GM12878 (cell line): Measurements from ENCODE around the gene METTL23. TPM values are rescaled to one million over a fixed set of nuclear protein-coding genes. Genes with fewer than 3 reads are reported as not detected.

Source experiments
- ATAC-seq: fragments of 200-7000 bp; cut with Tn5 transposase; 3 replicates; pipeline ENCODE4 v1.9.1; 2020; ENCODE audit warnings: mild to moderate bottlenecking, moderate library complexity
- BruUV-seq: library from RNA; stranded (reverse); fragments of 400-500 nt; replicated peaks from 2 replicates; lab custom pipeline; 2021; lab: Mats Ljungman, UMichigan
- CTCF ChIA-PET: fragments of 300-600 bp; sonication (Branson Sonifier 250); formaldehyde crosslinking; extraction: SDS; loops from one replicate; lab custom pipeline; 2021; ENCODE audit warnings: inconsistent platforms; lab: Yijun Ruan, JAX
- POLR2A ChIA-PET: fragments of 350-600 bp; formaldehyde crosslinking; extraction: SDS; loops from one replicate; lab custom pipeline; 2021; ENCODE audit warnings: inconsistent platforms; lab: Charles Lee
- RAD21 ChIA-PET: fragments of 300-600 bp; sonication (Branson Sonifier 250); formaldehyde crosslinking; loops from one replicate; lab custom pipeline; 2023; ENCODE audit warnings: antibody characterized with exemption; ENCODE audit not compliant: unreplicated experiment; lab: Charles Lee
- SMC1A ChIA-PET: fragments of 300-600 bp; sonication (Branson Sonifier 250); formaldehyde crosslinking; loops from one replicate; lab custom pipeline; 2023; ENCODE audit not compliant: unreplicated experiment, uncharacterized antibody; lab: Charles Lee
- DNase-seq: peaks from one replicate; pipeline ENCODE4 v3.0.0-alpha.2; 2011; ENCODE audit warnings: low read depth, low spot score
- FAIRE-seq: peaks from 3 replicates; lab custom pipeline; 2011; peaks lifted over from hg19 to GRCh38; lab: Jason Lieb, UNC
- H2AFZ ChIP-seq: 2 replicates; pipeline ENCODE4 v1.6.0; 2011; ENCODE audit warnings: low read depth, low read length, control low read depth; ENCODE audit not compliant: control insufficient read depth
- H3K27ac ChIP-seq: 2 replicates; pipeline ENCODE4 v1.5.1; 2011; ENCODE audit warnings: control low read depth; ENCODE audit not compliant: control insufficient read depth, insufficient read depth
- H3K27me3 ChIP-seq, 2 experiments: replicated peaks in 1 of 2; 2 replicates each; pipeline versions ENCODE4 v1.6.0 to v1.6.1; 2011; ENCODE audit warnings: low read length in 1 of 2; ENCODE audit not compliant: control insufficient read depth in 2 of 2, insufficient read depth in 2 of 2
- H3K36me3 ChIP-seq, 2 experiments: 2 replicates each; pipeline ENCODE4 v1.5.1; 2011; ENCODE audit warnings: low read length in 1 of 2; ENCODE audit not compliant: control insufficient read depth in 2 of 2, insufficient read depth in 2 of 2
- H3K4me1 ChIP-seq: 2 replicates; pipeline ENCODE4 v1.6.1; 2011; ENCODE audit warnings: mild to moderate bottlenecking, low read length, moderate library complexity, mixed read lengths; ENCODE audit not compliant: control insufficient read depth, insufficient read depth
- H3K4me2 ChIP-seq: 2 replicates; pipeline ENCODE4 v1.6.0; 2011; ENCODE audit warnings: control low read depth; ENCODE audit not compliant: control insufficient read depth, insufficient read depth
- H3K4me3 ChIP-seq: fragments of 200-600 bp; sonication (generic); 2 replicates; pipeline ENCODE4 v1.5.1; 2016
- H3K79me2 ChIP-seq: 2 replicates; pipeline ENCODE4 v1.6.0; 2011; ENCODE audit warnings: low read length; ENCODE audit not compliant: control insufficient read depth, insufficient read depth
- H3K9ac ChIP-seq: 2 replicates; pipeline ENCODE4 v1.8.0; 2011; ENCODE audit warnings: low read length, control low read depth, mixed read lengths; ENCODE audit not compliant: control insufficient read depth, insufficient read depth
- H3K9me3 ChIP-seq: replicated peaks from 3 replicates; pipeline ENCODE4 v1.5.1; 2011; ENCODE audit warnings: mild to moderate bottlenecking, low read length; ENCODE audit not compliant: control insufficient read depth, insufficient read depth
- H4K20me1 ChIP-seq: 2 replicates; pipeline ENCODE4 v1.6.0; 2011; ENCODE audit not compliant: control insufficient read depth, insufficient read depth
- ATF7 ChIP-seq: fragments of 450-650 bp; IDR thresholded peaks from 2 replicates; pipeline ENCODE4 v1.6.1; 2016; ENCODE audit warnings: low read depth, mild to moderate bottlenecking
- EP300 ChIP-seq, 2 experiments: fragments of 150-350 bp in 1 of 2; IDR thresholded peaks; 2 replicates each; pipeline ENCODE4 v1.6.1; 2011 to 2012; ENCODE audit warnings: low read depth in 2 of 2, low read length in 2 of 2, borderline replicate concordance in 1 of 2, improper control_type of control experiment in 1 of 2, inconsistent platforms in 1 of 2; ENCODE audit not compliant: control insufficient read depth in 1 of 2
- ETV6 ChIP-seq, 2 experiments: fragments of 450-650 bp in 1 of 2; IDR thresholded peaks in 1 of 2; conservative IDR thresholded peaks in 1 of 2; 2 replicates each; pipeline ENCODE4 v1.6.1; 2014; ENCODE audit warnings: antibody characterized with exemption in 1 of 2, borderline replicate concordance in 1 of 2, low read depth in 1 of 2, mild to moderate bottlenecking in 1 of 2, moderate library complexity in 1 of 2
- FOXM1 ChIP-seq: IDR thresholded peaks from 2 replicates; pipeline ENCODE4 v1.6.1; 2012; ENCODE audit warnings: low read depth, mild to moderate bottlenecking, inconsistent platforms, low read length, moderate library complexity
- HDAC6 ChIP-seq: fragments of 200-600 bp; sonication (generic); IDR thresholded peaks from one replicate; pipeline ENCODE4 v1.8.0; 2017; ENCODE audit warnings: antibody characterized with exemption; ENCODE audit not compliant: unreplicated experiment
- IKZF2 ChIP-seq, 2 experiments: fragments of 450-650 bp; IDR thresholded peaks; 2 replicates each; pipeline ENCODE4 v1.6.1; 2017; ENCODE audit warnings: mild to moderate bottlenecking in 2 of 2, moderate library complexity in 2 of 2
- KAT2A ChIP-seq: conservative IDR thresholded peaks from 2 replicates; pipeline ENCODE4 v1.6.1; 2011; ENCODE audit warnings: low read depth, low read length; ENCODE audit not compliant: control insufficient read depth
- KDM1A ChIP-seq: fragments of 200-600 bp; sonication (generic); IDR thresholded peaks from 2 replicates; pipeline ENCODE4 v1.6.1; 2016; ENCODE audit warnings: borderline replicate concordance
- NR2C2 ChIP-seq: IDR thresholded peaks from 2 replicates; pipeline ENCODE4 v1.6.1; 2011; ENCODE audit warnings: borderline replicate concordance, low read depth; ENCODE audit not compliant: control insufficient read depth, insufficient read length
- RELA ChIP-seq: fragments of 450-650 bp; IDR thresholded peaks from 2 replicates; pipeline ENCODE4 v1.8.0; 2014; ENCODE audit warnings: borderline replicate concordance; ENCODE audit not compliant: partially characterized antibody
- SIX5 ChIP-seq: IDR thresholded peaks from 2 replicates; pipeline ENCODE4 v1.6.1; 2011; ENCODE audit warnings: mild to moderate bottlenecking, low read depth, low read length, moderate library complexity; ENCODE audit not compliant: severe bottlenecking
- SP1 ChIP-seq: IDR thresholded peaks from one replicate; pipeline ENCODE4 v1.6.1; 2011; ENCODE audit warnings: low read depth, low read length
- TARDBP ChIP-seq: IDR thresholded peaks from 2 replicates; pipeline ENCODE4 v1.6.1; 2016; ENCODE audit warnings: borderline replicate concordance
- ZBED1 ChIP-seq: IDR thresholded peaks from 2 replicates; pipeline ENCODE4 v1.6.1; 2016; ENCODE audit warnings: borderline replicate concordance
- ZNF24 ChIP-seq: fragments of 450-650 bp; IDR thresholded peaks from 2 replicates; pipeline ENCODE4 v1.6.1; 2017; ENCODE audit warnings: antibody characterized with exemption, mild to moderate bottlenecking
- WGBS: methylation state at CpG from one replicate; pipeline ENCODE4 v1.1.6; 2016; ENCODE audit warnings: low lambda C conversion rate; ENCODE audit not compliant: insufficient replicate concordance, insufficient coverage; ENCODE audit errors: missing lambda C conversion rate; 5-methylcytosine and 5-hydroxymethylcytosine counted together
- in situ Hi-C: fragments of 300-500 bp; cut with MboI; formaldehyde crosslinking; loops from 9 replicates; pipeline ENCODE4 v1.14.3; 2018; ENCODE audit warnings: mixed read lengths
- intact Hi-C: fragments of 100-400 bp; cut with micrococcal nuclease; formaldehyde crosslinking; loops from one replicate; pipeline ENCODE4 v1.14.2; 2022; ENCODE audit not compliant: unreplicated experiment
- polyA plus RNA-seq, 11 experiments: library from polyadenylated mRNA; depleted of rRNA in 4 of 11; unstranded in 6 of 11; stranded (reverse) in 5 of 11; fragments of >200 nt; fragmentation: Nextera tagmentation in 4 of 11; fragmentation: Illumina TruSeq in 1 of 11; extraction: Ambion mirVana in 4 of 11; extraction: Trizol in 1 of 11; gene quantifications; 1 replicate in 1 of 11; 2 replicates in 10 of 11; pipeline versions ENCODE4 v1.2.1 to v1.2.3, GENCODE V29; 2011 to 2016; ENCODE audit warnings: inconsistent platforms in 2 of 11, missing spikeins in 2 of 11, low read depth in 1 of 11
- total RNA-seq, 4 experiments: library from RNA; depleted of rRNA in 3 of 4; stranded (reverse); fragments of >200 nt in 3 of 4; fragmentation: Illumina TruSeq in 1 of 4; extraction: Trizol in 1 of 4; gene quantifications; 2 replicates each; pipeline versions ENCODE4 v1.2.1 to v1.2.3, GENCODE V29; 2013 to 2021
- TF ChIP-seq, protein P1 (sequence below): IDR thresholded peaks from 2 replicates; pipeline ENCODE4 v1.6.1; 2012; ENCODE audit warnings: low read depth, low read length, improper control_type of control experiment
- TF ChIP-seq, protein P2 (sequence below): fragments of 450-650 bp; IDR thresholded peaks from 2 replicates; pipeline ENCODE4 v1.6.1; 2017; ENCODE audit warnings: mild to moderate bottlenecking, moderate library complexity
- TF ChIP-seq, protein P3 (sequence below): IDR thresholded peaks from 2 replicates; pipeline ENCODE4 v1.6.1; 2012; ENCODE audit warnings: low read depth, low read length, improper control_type of control experiment

The METTL23 gene
- total and polyA plus RNA-seq, 10 of the 15 experiments (the other 5 are each of a cell fraction or from before 2014, with no cell fraction given) = 25.6 to 61.5 (median 30.9) TPM

DNA sequence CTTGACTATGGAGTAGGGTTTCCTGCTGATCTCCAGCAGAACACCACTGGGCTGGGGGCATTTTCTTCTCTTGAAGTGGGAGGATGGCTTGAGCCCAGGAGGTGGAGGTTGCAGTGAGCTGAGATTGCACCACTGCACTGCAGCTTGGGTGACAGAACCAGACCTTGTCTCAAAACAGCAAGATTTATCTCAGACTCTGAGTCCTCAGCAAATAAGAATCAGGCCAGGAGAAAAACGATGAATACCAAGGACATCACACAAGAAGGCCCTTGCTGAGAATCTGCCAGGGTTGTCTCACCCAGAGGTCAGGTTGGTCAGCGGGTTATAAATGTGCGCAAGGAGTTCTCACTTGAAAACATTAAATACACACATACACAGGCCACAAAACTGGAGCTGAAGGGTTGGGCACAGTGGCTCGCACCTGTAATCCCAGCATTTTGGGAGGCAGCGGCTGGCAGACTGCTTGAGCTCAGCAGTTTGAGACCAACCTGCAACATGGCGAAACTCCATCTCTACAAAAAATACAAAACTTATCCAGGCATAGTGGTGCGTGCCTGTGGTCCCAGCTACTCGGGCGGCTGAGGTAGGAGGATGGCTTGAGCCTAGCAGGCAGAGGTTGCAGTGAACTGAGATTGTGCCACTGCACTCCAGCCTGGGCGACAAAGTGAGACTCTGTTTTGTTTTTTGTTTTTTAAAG, 23.6 kb upstream of the METTL23 start:
- DNase-seq = no peak

More for the DNA sequence above, 23.6 kb upstream of the METTL23 start:
- Histone ChIP-seq H3K9ac (no peak overlapping the region), H3K4me2 (no peak overlapping the region), H3K9me3 (no peaks in the 10 kb centered on the region), H3K79me2 (no peaks in the 10 kb centered on the region), H2AFZ (no peak overlapping the region), H4K20me1 (no peaks in the 10 kb centered on the region), H3K27ac (no peak overlapping the region), H3K36me3 (no peaks in the 10 kb centered on the region), H3K4me1 (no peaks in the 10 kb centered on the region), H3K4me3 (no peak overlapping the region), H3K27me3 (no peaks in the 10 kb centered on the region; a peak in 1 of 4 replicates)
- RAD21 ChIA-PET = no interaction called here
- TF ChIP-seq, protein P1, sequence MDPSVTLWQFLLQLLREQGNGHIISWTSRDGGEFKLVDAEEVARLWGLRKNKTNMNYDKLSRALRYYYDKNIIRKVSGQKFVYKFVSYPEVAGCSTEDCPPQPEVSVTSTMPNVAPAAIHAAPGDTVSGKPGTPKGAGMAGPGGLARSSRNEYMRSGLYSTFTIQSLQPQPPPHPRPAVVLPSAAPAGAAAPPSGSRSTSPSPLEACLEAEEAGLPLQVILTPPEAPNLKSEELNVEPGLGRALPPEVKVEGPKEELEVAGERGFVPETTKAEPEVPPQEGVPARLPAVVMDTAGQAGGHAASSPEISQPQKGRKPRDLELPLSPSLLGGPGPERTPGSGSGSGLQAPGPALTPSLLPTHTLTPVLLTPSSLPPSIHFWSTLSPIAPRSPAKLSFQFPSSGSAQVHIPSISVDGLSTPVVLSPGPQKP = no peak
- TF ChIP-seq ATF7 (no peak), IKZF2 (IDR thresholded peaks at IDR 0.05) (no peak), TARDBP (no peak), ETV6 (conservative IDR thresholded peaks at IDR 0.05 in 1 of 2, IDR thresholded peaks at IDR 0.05 in 1 of 2; ENCODE audit: borderline replicate concordance in 1 of 2, low read depth in 1 of 2) (no peak), NR2C2 (no peak), RELA (no peak), SIX5 (no peak), KDM1A (no peak), ZBED1 (no peak), HDAC6 (no peak), ZNF24 (no peak), EP300 (IDR thresholded peaks at IDR 0.05; ENCODE audit: borderline replicate concordance in 1 of 2, control insufficient read depth in 1 of 2, low read depth in 2 of 2, low read length in 2 of 2) (no peak), FOXM1 (no peak), KAT2A (no peak), SP1 (no peak)
- TF ChIP-seq, protein P2, sequence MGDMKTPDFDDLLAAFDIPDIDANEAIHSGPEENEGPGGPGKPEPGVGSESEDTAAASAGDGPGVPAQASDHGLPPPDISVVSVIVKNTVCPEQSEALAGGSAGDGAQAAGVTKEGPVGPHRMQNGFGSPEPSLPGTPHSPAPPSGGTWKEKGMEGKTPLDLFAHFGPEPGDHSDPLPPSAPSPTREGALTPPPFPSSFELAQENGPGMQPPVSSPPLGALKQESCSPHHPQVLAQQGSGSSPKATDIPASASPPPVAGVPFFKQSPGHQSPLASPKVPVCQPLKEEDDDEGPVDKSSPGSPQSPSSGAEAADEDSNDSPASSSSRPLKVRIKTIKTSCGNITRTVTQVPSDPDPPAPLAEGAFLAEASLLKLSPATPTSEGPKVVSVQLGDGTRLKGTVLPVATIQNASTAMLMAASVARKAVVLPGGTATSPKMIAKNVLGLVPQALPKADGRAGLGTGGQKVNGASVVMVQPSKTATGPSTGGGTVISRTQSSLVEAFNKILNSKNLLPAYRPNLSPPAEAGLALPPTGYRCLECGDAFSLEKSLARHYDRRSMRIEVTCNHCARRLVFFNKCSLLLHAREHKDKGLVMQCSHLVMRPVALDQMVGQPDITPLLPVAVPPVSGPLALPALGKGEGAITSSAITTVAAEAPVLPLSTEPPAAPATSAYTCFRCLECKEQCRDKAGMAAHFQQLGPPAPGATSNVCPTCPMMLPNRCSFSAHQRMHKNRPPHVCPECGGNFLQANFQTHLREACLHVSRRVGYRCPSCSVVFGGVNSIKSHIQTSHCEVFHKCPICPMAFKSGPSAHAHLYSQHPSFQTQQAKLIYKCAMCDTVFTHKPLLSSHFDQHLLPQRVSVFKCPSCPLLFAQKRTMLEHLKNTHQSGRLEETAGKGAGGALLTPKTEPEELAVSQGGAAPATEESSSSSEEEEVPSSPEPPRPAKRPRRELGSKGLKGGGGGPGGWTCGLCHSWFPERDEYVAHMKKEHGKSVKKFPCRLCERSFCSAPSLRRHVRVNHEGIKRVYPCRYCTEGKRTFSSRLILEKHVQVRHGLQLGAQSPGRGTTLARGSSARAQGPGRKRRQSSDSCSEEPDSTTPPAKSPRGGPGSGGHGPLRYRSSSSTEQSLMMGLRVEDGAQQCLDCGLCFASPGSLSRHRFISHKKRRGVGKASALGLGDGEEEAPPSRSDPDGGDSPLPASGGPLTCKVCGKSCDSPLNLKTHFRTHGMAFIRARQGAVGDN = no peak
- TF ChIP-seq, protein P3, sequence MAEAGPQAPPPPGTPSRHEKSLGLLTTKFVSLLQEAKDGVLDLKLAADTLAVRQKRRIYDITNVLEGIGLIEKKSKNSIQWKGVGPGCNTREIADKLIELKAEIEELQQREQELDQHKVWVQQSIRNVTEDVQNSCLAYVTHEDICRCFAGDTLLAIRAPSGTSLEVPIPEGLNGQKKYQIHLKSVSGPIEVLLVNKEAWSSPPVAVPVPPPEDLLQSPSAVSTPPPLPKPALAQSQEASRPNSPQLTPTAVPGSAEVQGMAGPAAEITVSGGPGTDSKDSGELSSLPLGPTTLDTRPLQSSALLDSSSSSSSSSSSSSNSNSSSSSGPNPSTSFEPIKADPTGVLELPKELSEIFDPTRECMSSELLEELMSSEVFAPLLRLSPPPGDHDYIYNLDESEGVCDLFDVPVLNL = no peak
- BruUV-seq = no TSS peak
- POLR2A ChIA-PET = interaction anchor here (0.6 kb wide), 1 partner anchor 9 kb away, joined by 3 read pairs; no protein-coding TSS in a partner anchor
- ATAC-seq = no peak
- FAIRE-seq = no peak
- in situ Hi-C loops = no loop called here
- WGBS = 63% methylated on average over 10 of the region's 10 CpGs
- CTCF ChIA-PET = interaction anchor here (0.7 to 1.8 kb wide), 3 partner anchors 9 to 21 kb away, joined by 3 to 8 read pairs (median 5); no protein-coding TSS in a partner anchor
- SMC1A ChIA-PET = no interaction called here
- intact Hi-C loops = no loop called here
